Stimulated activated CD8-positive, alpha-beta memory T cell treated with anti-CD3 and anti-CD28 coated beads, Interleukin-4, amount 100 ng/mL, for 1 hour (primary cell): Measurements from ENCODE around the gene ATP5F1A.
"Not testable (repeated sequence)": the region's sequence is repeated elsewhere in the genome, so short reads cannot be mapped to it uniquely, and the experiment has no call there.

Experiments used
- DNase-seq, 2 donors: peaks; one replicate each; pipeline ENCODE4 v3.0.0-alpha.2; 2020; ENCODE audit warnings: low read depth in 2 of 2, low spot score in 1 of 2

Gene ATP5F1A

GRCh38 chr18:46047369-46047768 is 50.7 kb downstream of the ATP5F1A start:
- DNase-seq: not testable (repeated sequence)

- no peak for DNase-seq
These were observed 51.4 kb downstream of the ATP5F1A start for GRCh38 chr18:46046688-46047087.

- DNase-seq: no peak
These were observed 52.0 kb downstream of the ATP5F1A start for GRCh38 chr18:46046126-46046525.

DNA sequence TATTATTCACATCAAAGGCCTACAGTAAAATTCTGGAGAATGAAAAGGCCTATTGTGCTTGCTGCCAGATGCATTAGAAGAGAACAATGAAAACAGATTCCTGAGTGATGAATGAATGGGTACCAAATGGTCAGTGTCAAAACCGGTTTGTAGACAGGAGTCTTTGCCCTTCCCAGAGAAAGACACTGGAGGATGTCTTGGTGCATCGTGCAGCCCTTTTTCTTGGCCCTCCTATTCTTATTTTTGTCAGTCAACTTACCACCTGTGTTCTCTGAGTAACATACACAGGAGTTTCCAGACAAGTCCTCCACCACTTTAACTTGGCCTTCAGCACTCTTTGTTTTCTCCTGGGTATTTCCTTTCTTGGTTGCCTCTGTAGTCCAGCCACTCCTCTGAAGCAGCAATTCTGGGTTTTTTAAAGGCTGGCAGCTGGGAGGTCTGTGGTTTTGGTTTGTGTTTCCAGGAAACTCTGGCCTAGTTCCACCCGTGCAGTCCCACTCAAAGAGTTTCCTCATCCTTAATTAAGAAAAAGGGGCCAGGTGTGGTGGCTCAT is 55.4 kb downstream of the ATP5F1A start:
- DNase-seq: no peak

DNA sequence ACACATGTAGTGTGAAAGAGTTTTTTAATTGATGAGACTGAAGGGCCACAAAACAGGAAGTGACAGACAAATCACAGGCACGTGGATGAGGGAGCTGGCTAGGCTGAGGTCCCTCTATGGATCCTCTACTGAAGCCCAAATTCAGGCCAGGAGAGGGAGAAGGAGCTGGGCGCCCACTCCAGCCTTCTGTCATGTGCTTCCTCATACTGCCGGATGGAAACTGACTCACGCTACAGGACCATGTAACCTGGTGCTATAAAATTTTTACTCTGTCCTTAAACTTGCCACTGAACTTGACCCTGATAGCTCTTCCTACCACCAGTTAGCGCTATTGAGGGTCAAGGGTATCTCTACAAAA is 57.4 kb downstream of the ATP5F1A start:
- no peak for DNase-seq

DNA sequence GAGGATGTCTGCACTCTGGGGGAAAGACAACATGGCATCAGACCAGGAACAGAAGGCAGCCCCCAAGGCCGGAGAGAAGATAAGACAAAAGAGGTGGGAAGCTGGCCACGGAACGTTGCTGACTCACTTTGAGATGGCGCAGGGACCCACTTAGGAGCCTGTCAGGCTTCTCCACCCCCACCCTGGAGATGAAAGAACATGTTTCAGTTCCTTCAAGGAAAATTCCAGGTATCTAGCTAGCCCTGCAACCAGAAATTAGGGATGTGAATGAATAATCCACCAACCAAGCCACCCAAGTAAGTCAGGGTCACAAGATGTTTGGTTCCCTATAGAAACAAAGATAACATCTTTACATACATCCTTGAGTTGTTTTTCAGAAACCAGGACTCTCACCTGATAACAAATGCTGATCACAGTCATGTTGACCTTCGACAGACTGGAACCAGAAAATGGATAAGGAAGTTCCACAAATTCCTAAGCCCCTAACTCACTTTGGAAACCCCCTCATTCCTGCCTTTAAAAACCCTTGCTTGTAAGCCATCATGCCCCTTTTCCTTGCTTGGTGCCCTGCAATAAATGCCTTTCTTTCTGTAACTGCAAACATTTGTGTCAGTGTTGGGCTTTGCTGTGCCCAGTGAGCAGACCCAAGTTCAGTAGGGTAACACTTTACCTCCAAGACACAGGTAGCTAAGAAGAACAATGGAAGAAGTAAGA is 57.9 kb downstream of the ATP5F1A start:
- no peak for DNase-seq

DNA sequence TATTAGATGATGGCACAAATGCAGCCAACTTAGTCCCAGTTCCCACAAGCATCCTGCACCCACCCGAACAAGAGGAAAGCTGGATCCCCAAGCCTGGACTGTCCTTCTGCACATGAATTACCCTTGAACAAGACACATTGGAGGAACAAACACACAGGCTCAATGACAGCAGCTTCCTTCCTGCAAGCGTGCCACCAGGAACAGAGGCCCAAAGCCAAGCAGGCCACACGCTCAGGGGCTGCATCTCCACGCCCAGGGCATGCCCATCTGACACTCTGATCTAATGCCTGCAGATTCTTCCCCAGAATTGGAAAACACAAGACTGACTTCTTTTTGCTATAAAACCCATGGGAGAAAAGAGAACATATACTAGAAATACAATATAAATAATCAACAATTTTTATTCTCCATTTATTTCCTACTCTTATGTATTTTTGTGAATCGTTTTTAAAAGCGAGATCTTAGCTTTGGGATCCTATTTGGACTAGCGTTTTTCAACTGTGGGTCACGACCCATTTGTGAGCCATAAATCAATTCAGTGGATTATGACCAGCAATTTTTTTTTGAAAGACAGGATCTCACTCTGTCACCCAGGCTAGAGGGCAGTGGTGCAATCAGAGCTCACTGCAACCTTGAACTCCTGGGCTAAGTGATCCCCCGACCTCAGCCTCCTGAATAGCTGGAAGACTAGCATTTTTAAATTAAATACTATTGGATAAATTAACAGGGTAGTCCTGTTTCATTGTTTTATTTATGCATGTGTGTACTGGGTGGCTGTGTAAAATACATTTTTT is 60.4 kb downstream of the ATP5F1A start:
- no peak for DNase-seq

DNA sequence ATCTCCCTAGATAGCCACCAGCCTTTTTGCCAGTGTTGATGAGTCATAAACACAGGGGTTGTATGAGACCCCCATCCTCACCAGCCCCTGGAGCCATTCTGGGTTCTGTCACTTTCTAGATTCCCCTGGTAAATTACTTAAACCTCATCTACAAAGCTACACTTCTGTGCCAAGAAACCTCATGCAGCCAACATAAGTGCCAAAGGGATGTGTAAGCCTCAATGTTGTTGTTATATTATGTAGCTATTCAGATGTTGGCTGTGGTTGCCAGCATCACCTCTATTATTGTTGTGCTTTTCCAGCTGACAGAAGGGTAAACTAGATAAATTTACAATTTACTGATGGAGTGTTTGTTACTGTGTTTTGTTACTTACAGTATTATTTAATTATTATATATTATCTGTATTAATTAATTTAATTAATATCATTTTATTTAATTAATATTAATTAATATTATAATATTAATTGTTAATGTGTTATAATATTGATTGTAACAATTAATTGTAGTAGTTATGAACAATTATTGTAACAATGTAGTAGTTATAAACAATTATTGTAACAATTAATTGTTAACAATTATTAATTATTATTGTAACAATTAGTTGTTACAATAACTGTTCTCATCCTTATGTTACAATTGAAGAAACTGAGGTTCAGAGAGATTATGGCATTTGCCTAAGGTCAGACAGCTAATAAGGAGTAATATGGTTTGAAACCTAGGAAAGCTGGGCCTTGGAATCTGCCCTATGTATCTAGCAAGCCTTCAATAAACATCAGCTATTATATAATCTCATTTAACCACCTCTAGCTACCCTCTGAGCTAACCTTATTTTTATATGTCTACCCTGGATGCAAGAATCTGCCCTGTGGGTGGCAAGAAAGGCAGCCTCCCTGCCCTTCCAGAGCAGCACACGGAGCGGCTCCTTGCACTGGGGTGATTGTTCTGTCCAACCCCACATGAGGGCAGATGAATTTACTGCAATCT is 62.1 kb downstream of the ATP5F1A start:
- no peak for DNase-seq

DNA sequence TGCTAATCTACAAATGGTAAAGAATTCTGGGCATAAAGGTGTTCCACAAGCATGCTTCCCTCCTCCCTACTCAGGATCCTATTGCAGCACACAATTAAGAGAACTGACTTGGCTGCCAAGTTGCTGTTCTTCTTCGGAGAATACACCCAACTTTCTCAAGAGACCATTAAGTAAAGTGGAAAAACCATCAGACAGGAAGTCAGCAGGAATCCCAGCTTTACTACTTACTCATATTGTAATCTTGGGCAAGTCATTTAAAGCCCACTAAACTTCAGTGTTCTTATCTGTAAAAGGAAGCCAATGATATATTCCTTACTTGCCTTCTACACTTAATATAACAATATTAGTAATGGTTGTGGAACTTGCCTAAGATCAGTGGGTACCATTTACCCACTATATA is 63.9 kb downstream of the ATP5F1A start:
- no peak for DNase-seq

DNA sequence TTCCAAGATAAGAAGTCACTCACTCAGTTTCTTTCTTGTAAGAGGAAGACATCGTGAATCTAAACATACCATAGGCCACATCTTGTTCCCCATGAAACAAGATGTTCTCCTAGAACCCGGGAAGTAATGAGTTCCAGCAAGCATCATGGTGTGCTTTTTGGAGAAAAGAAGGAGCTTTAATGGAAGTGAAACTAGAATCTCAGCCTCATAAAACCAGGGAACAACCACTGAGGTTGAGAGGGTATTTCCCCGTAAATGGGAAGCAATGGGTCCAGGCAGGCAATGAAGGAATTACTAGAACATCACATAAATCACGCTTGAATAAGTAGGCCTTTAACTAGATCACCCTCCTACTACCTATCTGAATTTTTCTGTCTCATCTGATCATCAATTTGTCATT is 66.4 kb downstream of the ATP5F1A start:
- DNase-seq: no peak
